Measurements from ENCODE around the gene NPAS3.

The NPAS3 gene

GRCh38 chr14:33492491-33492890, 553.8 kb downstream of the NPAS3 start:
- Histone ChIP-seq H3K9ac (ENCODE audit: low read length) (no peak overlapping the region), H4K20me1 (ENCODE audit: insufficient read depth, low read length) (no peaks in the 10 kb centered on the region), H3K9me2 (replicated peaks; ENCODE audit: insufficient read depth, low read length) (no peaks in the 10 kb centered on the region), H3K4me2 (ENCODE audit: low read depth, low read length) (no peak overlapping the region), H3K27ac (ENCODE audit: low read length) (no peak overlapping the region), H3F3A (ENCODE audit: insufficient read depth, low read length) (no peaks in the 10 kb centered on the region), H3K9me3 (replicated peaks; ENCODE audit: insufficient read depth, low read length) (no peaks in the 10 kb centered on the region), H3K4me1 (ENCODE audit: low read length) (no peaks in the 10 kb centered on the region), H3K79me2 (ENCODE audit: low read length) (no peaks in the 10 kb centered on the region), H3K27me3 (replicated peaks; ENCODE audit: insufficient read depth, low read length) (no peaks in the 10 kb centered on the region), H2AFZ (ENCODE audit: low read length) (no peak overlapping the region), H3K4me3 (ENCODE audit: low read length) (no peak overlapping the region), H3K36me3 (replicated peaks; ENCODE audit: insufficient read depth, low read length) (no peaks in the 10 kb centered on the region)
- no peak for DNase-seq
- TF ChIP-seq, protein P1, sequence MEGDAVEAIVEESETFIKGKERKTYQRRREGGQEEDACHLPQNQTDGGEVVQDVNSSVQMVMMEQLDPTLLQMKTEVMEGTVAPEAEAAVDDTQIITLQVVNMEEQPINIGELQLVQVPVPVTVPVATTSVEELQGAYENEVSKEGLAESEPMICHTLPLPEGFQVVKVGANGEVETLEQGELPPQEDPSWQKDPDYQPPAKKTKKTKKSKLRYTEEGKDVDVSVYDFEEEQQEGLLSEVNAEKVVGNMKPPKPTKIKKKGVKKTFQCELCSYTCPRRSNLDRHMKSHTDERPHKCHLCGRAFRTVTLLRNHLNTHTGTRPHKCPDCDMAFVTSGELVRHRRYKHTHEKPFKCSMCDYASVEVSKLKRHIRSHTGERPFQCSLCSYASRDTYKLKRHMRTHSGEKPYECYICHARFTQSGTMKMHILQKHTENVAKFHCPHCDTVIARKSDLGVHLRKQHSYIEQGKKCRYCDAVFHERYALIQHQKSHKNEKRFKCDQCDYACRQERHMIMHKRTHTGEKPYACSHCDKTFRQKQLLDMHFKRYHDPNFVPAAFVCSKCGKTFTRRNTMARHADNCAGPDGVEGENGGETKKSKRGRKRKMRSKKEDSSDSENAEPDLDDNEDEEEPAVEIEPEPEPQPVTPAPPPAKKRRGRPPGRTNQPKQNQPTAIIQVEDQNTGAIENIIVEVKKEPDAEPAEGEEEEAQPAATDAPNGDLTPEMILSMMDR (IDR thresholded peaks at IDR 0.05; ENCODE audit: low read length): no peak
- TF ChIP-seq EZH2phosphoT487 (IDR thresholded peaks at IDR 0.05; ENCODE audit: low read length): no peak
- no peak for TF ChIP-seq EZH2 (optimal IDR thresholded peaks at IDR 0.05; ENCODE audit: low read depth, low read length)

- Histone ChIP-seq H3K36me3 (replicated peaks; ENCODE audit: insufficient read depth, low read length) (no peaks in the 10 kb centered on the region), H3K4me1 (ENCODE audit: low read length) (no peaks in the 10 kb centered on the region), H3K9me3 (replicated peaks; ENCODE audit: insufficient read depth, low read length) (no peaks in the 10 kb centered on the region), H3K4me3 (ENCODE audit: low read length) (no peak overlapping the region), H3K9me2 (replicated peaks; ENCODE audit: insufficient read depth, low read length) (no peaks in the 10 kb centered on the region), H3K4me2 (ENCODE audit: low read depth, low read length) (no peak overlapping the region), H4K20me1 (ENCODE audit: insufficient read depth, low read length) (no peaks in the 10 kb centered on the region), H3K27ac (ENCODE audit: low read length) (no peak overlapping the region), H2AFZ (ENCODE audit: low read length) (no peak overlapping the region), H3K27me3 (replicated peaks; ENCODE audit: insufficient read depth, low read length) (no peaks in the 10 kb centered on the region), H3F3A (ENCODE audit: insufficient read depth, low read length) (no peaks in the 10 kb centered on the region), H3K9ac (ENCODE audit: low read length) (no peak overlapping the region), H3K79me2 (ENCODE audit: low read length) (no peaks in the 10 kb centered on the region)
- TF ChIP-seq EZH2phosphoT487 (IDR thresholded peaks at IDR 0.05; ENCODE audit: low read length) (no peak), EZH2 (optimal IDR thresholded peaks at IDR 0.05; ENCODE audit: low read depth, low read length) (no peak)
- TF ChIP-seq, protein P1 (IDR thresholded peaks at IDR 0.05; ENCODE audit: low read length): no peak
- no peak for DNase-seq
Measured at GRCh38 chr14:33493266-33493665, 554.6 kb downstream of the NPAS3 start.

DNA sequence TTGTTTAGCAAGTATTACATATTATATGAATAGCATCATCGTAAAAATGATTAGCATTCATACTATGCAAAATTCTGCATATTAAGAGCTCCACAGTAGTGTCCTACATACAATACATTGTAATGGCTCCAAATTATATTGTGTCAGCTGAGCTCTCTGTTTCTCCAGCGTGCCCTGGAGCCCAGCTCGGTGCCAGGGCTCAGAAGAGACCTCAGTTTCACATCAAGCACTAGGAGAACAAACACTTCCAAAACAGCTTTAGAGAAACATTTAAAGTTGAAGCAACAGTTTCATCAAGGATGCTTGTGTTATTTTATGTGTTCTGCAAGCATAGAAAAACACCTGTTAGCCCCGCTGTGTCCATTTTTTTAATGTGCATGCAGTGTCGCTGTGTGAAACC, 555.3 kb downstream of the NPAS3 start:
- H3K9me3 ChIP-seq (replicated peaks; ENCODE audit: insufficient read depth, low read length): no peaks in the 10 kb centered on the region
- H3K9me2 ChIP-seq (replicated peaks; ENCODE audit: insufficient read depth, low read length): no peaks in the 10 kb centered on the region
- H4K20me1 ChIP-seq (ENCODE audit: insufficient read depth, low read length): no peaks in the 10 kb centered on the region
- H3K36me3 ChIP-seq (replicated peaks; ENCODE audit: insufficient read depth, low read length): no peaks in the 10 kb centered on the region
- no peak overlapping the region for H3K9ac ChIP-seq (ENCODE audit: low read length)
- H3K4me2 ChIP-seq (ENCODE audit: low read depth, low read length): no peak overlapping the region
- H3K4me1 ChIP-seq (ENCODE audit: low read length): no peaks in the 10 kb centered on the region
- H3K4me3 ChIP-seq (ENCODE audit: low read length): no peak overlapping the region
- no peak overlapping the region for H3K27ac ChIP-seq (ENCODE audit: low read length)
- no peaks in the 10 kb centered on the region for H3K27me3 ChIP-seq (replicated peaks; ENCODE audit: insufficient read depth, low read length)
- no peaks in the 10 kb centered on the region for H3K79me2 ChIP-seq (ENCODE audit: low read length)
- TF ChIP-seq EZH2phosphoT487 (IDR thresholded peaks at IDR 0.05; ENCODE audit: low read length): no peak
- TF ChIP-seq, protein P1 (IDR thresholded peaks at IDR 0.05; ENCODE audit: low read length): no peak
- no peak for TF ChIP-seq EZH2 (optimal IDR thresholded peaks at IDR 0.05; ENCODE audit: low read depth, low read length)
- H3F3A ChIP-seq (ENCODE audit: insufficient read depth, low read length): no peaks in the 10 kb centered on the region
- DNase-seq: no peak
- no peak overlapping the region for H2AFZ ChIP-seq (ENCODE audit: low read length)
